Activated CD4-positive, alpha-beta T cell treated with anti-CD3 and anti-CD28 coated beads, Interleukin-2, amount 50 U/mL, for 4 hours (primary cell): ENCODE results near the gene RAB9A.
"Not testable (repeated sequence)": the region's sequence is repeated elsewhere in the genome, so short reads cannot be mapped to it uniquely, and the experiment has no call there.

Experiments used
- DNase-seq, 2 experiments: peaks; one replicate each; pipeline ENCODE4 v3.0.0-alpha.2; 2020

The RAB9A gene

DNA sequence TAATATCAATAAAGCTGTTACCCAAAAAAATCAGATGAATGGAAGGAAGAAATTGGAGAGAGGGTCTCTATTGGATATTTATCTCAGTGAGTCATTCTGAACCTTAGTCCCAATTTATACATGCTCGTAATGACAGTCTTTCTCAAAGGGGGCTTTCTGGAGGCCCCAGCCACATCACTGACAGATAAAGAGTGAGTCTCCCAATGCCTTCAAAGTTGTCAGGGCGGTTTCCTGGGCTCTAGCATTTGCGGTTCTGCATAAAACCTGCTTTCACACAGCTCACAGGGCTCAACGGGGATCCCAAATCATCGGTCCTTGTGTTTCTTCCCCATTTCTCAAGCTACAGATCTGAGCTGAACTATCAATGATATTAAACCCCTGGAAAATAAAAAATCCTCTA lies 18.7 kb upstream of the RAB9A start:
- DNase-seq: no peak

DNA sequence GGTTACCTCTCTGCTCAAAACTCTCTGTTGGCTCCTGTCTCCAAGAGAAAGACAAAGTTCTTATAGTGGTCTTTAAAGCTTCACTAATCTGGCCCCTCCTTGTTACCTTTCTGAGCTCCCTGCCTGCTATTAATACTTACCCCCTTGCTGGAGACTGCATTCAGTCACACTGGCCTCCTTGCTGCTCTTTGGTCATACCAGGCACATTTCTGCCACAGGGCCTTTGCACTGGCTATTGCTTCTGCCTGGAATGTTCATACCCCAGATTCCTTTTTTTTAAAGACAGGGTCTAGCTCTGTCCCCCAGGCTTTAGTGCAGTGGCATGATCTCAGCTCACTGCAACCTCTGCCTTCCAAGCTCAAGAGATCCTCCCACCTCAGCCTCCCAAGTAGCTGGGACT lies 15.9 kb upstream of the RAB9A start:
- DNase-seq: no peak

DNA sequence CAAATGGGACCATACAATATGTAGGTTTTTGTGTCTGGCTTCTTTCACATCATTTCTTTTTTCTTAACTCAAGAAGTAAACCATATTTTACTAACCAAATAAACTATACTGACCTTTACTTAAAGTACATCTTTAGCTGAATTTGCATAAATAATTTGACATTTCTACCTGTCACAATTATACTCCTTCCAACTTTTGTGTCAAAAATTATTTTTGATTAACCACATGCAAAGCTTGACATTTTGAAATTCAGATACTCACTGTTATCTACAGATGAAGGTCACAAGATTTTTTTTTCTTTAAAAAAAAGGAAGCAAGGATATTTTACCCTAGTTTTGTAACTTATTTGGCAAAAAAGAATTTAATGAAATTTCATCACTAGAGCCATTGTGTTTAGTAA lies 12.0 kb upstream of the RAB9A start:
- DNase-seq: no peak

DNA sequence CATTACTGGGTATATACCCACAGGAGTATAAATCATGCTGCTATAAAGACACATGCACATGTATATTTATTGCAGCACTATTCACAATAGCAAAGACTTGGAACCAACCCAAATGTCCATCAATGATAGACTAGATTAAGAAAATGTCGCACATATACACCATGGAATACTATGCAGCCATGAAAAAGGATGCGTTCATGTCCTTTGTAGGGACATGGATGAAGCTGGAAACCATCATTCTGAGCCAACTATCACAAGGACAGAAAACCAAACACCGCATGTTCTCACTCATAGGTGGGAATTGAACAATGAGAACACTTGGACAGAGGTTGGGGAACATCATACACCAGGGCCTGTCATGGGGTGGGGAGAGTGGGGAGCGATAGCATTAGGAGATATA lies 9.2 kb upstream of the RAB9A start:
- DNase-seq: not testable (repeated sequence)

DNA sequence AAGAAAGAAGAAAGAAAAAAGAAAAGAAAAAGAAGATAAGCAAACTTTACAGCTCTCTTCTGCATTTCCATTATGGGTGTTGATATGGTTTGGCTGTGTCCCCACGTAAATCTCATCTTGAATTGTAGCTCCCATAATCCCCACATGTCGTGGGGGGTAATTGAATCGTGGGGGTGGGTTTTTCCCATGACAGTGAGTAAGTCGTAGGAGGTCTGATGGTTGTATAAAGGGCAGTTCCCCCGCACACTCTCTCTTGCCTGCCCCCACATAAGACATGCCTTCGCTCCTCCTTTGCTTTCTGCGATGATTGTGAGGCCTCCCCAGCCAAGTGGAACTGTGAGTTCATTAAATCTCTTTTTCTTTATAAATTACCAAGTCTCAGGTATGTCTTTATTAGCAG lies 7.3 kb upstream of the RAB9A start:
- no peak for DNase-seq

DNA sequence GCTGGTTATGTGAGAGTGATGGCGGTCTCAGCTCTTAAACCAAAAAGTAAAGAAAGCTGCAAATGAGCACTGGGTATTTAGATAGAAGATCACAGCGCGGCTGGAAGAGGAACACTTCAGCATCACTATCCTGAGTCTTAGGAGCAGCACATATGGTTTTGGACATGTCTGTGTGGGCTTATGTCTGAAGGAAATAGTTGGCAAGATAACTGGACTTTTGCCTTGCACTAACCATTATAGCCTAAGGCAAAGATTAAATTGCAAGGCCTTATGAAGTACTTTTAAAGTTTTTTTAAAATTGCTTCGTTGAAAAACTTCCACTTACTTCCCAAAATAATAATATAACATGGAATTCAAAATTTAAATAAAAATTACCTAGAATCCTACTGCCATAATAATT lies 4.6 kb upstream of the RAB9A start:
- no peak for DNase-seq

DNA sequence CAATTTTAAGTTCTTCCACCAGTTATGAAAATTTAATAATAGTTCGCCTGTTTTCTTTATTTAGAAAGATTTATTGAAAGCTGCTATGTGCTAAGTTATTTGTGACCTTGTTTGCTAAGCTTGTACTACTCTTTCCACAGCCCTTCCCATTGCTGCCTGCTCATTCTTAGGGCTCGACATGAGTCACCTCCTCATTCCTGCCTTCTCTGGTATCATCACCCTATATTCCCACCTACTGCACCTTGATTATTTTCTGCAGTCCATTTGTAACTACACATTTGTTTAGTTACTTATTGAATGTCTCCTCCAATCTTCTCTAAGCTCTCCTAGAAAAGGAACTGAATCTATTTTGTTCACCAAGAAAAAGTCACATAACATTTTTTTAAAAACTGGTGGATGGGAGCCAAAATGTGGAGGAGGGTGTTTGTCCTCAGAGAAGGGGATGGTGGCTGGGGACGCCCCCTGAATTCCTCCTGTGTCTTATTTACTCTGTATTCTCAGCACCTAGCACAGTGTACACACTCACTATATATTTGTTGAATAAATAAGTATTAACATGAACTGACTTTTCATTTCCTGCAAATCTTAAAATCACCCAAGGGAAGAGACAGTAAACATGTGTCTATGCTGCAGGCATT lies 3.7 kb upstream of the RAB9A start:
- DNase-seq: no peak

DNA sequence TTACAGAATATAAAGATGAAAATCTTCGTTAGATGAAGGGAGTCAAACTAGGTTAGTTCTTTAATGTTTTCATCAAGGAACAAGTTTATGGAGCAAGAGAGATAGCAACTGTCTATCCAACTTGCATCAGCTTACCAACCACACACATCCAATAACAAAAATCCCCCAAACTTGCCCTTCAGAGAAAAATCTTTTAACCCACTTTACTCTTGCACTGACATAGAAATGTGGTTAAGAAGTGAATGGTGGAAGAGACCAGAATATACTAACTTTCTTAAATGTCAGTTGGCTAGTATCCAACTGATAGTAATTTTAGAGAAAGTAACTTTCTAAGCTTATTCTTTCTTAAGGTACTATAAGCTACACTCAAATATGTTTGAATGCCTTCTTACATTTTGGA lies 1.7 kb upstream of the RAB9A start:
- no peak for DNase-seq

DNA sequence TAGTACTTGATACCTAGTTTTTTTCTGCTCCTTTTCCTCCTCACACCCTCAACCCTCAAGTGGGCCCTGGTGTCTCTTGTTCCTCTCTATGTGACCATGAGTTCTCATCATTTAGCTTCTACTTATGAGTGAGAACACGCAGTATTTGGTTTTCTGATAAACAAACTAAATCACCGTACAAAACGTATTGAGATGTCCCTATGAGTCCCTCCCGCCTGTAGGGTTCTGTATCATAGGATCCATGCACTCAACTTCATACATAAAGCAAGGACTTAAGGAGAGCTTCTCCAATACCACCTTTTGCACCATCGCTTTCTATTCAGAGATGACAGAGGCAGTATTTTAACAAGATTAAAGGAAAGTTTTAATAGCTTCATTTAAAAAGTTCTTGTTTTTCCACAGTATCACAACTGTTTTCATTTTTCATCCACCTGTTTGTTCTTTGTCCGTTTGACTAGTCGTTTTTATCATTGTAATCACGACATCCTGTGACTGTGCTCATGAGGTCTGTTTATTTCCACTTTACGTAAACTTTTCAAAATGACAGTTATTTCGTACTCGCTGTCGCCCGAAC lies 457 bp upstream of the RAB9A start:
- no peak for DNase-seq

DNA sequence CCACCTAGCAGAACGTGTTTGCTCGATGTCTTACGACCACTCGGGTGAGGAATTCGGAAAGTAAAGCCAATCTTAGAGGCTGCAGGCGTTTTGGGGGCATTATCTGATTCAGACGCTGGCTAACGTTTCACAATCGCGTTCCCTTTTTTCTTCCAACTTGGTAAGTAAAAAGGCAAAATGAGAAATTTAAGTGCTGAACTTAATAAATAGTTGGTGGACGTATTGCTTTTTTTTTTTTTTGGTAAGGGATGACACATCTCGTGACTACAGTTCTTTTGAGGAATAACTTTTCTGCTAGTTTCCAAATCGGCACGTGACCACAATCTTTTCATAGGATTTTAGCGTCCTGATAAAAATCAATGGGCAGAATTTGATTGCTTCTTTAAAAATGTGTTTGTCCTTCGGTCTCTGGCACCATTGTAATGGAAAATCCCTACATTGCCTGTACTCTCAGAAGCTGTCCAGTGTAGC lies 848 bp downstream of the RAB9A start:
- no peak for DNase-seq

DNA sequence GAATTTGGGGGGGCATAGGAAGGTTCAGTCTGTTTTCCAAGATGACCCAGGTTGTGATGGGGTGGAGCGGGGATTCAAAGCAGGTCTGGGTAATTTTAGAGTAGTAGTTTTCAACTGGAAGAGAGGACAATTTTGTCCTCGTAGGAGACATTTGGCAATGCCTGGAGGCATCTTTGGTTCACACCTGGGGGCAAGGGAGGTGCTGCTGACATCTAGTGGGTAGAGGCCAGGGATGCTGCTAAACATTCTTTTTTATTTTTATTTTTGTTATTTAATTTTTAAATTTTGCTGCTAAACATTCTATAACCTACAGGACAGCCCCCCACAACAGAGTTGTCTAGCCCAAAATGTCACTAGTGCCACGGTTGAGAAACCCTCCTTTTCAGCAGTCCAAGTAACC lies 1.9 kb downstream of the RAB9A start:
- DNase-seq: no peak

DNA sequence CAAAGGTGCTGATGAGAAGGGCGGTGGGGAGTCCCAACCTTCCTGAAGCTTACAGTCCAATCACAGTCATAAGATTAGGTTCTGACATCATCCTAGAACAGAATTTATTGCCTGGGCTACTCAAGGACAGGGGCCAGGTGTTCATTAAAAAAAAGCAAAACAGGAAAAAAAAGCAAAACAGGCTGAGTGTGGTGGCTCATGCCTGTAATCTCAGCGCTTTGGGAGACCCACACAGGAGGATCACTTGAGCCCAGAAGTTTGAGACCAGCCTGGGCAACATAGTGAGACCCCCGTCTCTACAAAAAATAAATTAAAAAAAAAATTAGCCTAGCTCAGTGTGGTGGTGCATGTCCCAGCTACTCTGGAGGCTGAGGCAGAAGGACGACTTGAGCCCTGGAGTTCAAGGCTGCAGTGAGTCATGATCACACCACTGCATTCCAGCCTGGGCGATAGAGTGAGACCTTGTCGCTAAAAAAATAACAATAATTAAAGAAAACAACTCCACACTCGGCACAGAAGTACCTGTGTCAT lies 3.0 kb downstream of the RAB9A start:
- no peak for DNase-seq

DNA sequence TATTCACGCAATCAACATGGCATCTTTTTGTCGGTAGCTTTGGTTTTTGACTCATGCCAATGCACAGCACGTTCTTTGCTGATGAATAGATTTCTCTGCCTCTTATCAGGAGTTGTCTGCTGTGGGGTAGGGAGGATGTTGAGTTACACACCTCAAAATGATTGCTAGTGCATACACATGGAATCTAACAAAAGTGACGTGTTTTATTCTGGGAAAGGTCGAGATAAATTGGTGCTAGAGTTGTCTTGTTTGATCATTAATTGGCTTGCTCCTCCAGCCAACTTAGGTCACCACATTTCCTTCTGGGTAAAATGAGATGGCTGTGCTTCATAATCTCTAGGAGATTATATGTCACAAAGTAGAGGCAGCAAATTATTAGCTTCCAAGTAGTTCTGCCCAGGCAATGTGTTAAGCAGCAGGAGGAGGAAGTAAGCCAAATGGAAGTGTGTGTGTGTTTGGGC lies 3.9 kb downstream of the RAB9A start:
- DNase-seq: no peak

DNA sequence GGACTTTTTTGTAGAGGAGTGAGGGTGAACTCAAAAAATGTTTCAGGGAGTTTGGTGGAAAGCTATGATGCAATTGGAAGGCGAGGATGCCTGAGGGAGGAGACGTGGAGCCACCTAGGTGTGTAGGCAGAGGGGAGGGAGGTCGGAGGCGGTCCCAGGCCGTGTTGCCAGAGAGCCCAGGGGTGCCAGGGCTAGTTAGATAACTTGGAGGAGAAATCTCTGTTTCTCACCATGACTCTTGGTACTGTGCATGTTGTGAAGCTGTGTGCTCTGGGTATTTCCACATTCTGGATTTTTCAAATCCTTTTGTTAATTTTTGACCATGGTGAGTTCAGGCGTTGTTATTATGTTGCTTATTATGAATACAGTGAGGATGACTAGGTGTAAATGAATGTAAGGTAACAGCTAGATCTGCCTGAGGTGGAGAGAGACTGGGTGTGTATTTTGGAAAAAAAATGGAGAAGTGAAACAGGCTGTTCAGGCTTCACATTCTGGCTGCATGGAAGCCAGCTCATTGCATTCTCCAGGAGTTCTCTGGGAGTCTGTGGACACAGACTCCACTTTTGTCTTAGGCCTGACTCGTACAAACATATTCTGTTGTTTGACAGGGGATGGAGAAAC lies 4.5 kb downstream of the RAB9A start:
- no peak for DNase-seq

DNA sequence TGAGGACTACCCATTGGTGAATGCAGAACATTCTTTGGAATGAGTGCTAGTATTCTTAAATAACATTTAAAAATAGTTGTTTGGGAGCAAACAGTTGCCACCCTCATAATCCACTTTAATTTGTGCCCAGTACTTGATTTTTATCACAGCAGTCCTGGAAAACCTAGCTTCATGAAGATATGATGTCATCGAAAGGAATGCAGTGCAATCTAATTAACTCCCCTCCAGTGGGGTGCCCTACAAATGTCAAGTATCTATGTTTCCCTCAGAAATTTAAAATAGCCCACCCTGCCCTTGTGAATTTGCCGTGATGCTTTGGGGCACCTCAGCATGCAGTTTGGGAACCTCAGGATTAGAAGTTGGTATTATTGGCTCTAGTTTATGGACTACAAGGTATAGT lies 5.4 kb downstream of the RAB9A start:
- no peak for DNase-seq

DNA sequence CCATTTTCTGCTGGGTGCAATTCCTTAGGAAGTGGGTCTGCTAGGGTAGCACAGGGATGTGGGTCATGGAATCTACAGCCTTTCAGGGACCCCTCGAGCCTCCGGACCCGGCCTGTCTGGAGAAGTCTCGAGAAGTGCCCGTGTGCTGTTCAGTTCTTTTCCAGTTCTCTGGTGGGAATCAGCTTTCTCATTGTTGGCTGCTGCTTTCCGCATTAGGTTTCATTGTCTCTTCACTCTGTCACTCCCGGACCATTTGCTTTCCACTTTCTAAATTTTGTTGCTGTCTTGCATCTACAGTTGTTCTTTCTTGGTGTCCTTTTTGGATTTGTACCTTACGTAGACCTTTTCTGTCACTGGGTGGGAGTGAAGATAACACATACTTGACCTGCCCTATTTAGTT lies 6.1 kb downstream of the RAB9A start:
- DNase-seq: no peak

DNA sequence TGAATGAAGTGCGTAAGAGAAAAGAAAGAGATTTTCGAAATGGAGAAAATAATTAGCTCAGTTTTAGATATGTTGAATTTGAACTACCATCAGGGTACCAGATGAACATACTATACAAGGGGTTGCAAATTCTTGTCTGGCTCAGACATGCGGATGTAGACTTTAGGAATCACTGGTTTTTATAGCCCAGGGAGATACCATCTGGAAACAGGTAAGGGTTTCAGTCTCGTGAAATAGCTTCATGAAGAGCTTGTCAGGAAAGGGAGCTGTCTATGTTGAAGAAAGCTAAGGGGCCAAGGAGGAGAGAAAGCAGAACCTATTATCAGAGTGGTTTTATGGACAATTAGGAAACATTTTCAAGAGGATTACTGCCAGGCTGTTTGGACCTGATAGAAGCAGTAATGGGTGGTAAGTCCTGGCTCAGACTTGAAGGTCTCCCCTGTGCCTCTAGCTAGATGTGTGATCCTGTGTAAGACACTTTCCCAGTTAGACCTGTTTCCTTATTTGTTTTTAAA lies 6.7 kb downstream of the RAB9A start:
- DNase-seq: no peak

DNA sequence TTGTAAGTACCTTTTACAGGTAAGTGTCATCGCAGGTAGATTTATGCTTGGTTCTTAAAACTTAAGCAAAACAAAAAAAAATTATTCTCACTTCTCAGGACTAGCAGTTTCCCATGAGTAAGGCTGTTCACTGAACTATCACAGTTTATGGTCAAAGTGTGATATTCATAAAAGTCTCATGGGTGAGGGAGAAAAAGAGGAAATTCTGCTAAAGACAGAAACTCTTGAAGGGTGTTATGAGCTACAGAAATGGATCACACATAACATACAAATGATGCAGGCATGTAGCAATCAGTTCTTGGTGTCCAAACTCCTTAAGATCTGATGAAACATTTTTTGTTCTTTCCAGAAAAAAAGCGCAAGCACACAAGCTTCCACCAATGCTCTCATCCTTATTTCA lies 8.5 kb downstream of the RAB9A start:
- no peak for DNase-seq

DNA sequence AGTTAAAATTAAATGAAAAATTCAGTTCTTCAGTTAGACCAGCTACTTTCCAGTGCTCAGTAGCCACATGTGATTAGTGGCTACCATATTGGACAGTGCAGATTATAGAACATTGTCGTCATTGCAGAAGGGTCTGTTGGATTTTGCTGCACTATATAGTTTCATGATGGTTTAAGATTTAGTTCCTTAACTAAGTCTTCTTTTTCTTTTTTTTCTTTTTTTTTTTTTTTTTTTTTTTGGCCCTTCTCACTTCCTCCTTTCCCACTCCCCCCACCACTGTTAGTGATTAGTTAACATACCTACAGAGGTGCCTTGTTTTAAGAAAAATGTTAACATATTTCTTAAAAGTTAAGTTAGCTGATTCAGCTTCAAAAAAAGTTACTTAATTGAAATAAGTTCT lies 9.0 kb downstream of the RAB9A start:
- no peak for DNase-seq

DNA sequence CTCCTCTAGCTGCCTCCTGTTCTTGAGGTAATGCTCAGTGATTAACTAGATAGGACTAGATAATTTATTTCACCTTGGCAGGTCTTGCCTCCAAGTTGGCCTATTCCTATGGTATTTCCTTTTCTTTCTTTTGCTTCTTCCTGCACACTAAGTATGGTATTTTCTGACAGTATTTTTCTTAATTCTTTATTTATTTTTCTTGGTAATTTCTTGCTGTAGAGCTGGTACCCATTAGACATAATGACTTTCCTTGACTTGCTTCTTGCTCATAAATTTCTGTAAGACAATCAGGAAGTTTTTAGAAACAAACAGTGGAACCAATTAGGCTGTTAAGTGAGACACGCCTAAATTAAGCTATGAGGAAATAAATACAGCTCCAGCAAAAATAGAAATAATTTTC lies 9.5 kb downstream of the RAB9A start:
- DNase-seq: no peak

DNA sequence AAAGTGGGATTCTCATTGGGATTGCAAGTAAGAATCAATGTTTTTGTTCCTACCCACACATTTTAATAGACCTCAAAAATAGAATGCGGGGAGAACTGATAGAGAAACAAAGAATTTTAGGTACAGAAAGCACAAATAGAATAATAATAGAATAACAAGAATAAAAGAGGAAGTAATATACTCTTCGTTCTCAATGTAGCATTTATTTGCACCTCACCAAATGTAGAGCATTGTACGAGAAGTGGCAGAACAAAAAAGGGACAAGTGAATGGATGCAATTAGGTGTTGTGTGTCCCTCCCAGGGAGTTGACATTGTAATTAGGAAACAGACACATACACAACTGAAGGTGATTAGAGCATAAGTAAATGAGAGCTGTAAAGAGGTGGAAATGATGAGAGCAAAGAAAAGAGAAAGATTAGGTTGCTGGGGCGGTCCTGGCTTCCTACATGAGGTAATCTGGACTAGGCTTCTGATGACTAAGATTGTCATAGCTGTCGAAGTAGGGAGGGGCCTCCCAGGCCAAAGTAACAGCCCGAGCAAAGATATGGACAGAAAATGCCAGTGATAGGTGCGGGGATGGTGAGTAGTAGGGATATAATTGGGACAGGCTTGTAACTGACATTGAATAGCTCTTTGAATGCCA lies 10.4 kb downstream of the RAB9A start:
- no peak for DNase-seq

DNA sequence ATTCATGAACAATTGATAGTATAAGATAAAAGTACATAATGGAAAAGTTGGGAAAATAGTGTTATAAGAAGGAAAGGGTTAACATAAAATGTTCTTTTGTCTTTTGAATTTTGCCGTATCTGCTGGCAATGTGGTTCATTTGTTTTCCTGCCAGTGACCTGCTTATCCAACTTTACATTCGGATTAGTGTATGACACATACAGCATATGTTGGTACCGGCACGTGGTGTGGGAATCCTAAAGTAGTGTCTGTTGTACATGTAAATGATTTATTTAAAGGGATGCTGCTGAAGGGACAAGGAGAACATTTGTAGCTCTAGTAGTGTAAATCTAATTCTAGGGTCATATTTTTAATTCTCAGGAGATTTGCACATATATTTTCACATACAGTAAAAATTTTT lies 11.5 kb downstream of the RAB9A start:
- no peak for DNase-seq

DNA sequence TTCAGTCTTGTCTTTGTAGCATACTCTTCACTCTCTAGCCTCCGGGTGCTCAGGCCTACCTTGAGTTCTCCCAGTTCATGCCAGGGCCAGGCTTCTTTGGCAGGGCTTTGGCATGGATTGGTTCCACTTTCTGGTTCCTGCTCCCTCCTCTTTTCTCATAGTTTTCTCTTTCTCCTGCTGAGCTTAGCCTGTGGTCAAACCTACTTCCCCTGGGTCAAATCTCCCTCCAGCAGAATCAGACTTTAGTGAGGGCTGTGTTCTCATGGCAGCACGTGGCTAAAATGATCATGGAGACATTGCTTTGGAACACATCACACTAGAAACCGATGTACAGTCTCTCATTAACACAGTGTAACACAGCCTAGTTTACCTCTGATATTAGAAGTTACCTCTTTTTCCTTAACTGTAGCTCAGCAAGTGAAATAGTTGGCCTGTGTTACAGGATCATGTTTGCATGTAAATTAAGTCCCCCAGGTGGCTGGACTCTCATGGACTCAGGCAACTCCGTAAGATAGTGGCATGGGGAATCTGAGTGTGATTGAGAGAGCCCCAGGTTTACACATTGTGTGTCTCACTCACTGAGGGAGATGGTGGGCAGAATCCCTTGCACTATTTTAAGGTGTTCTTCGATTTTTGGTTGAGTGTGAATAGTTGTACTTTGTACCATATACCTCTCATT lies 13.3 kb downstream of the RAB9A start:
- no peak for DNase-seq
